GM19324 (cell line): ENCODE results near the gene PRR5.
"Not testable (repeated sequence)": the region's sequence is repeated elsewhere in the genome, so short reads cannot be mapped to it uniquely, and the experiment has no call there.

Experiments used
- ATAC-seq: cut with Tn5 transposase; IDR thresholded peaks from one replicate; pipeline ENCODE4 v1.9.1; 2021; ENCODE audit warnings: mild to moderate bottlenecking, moderate library complexity; ENCODE audit not compliant: unreplicated experiment, low FRiP score

The PRR5 gene

DNA sequence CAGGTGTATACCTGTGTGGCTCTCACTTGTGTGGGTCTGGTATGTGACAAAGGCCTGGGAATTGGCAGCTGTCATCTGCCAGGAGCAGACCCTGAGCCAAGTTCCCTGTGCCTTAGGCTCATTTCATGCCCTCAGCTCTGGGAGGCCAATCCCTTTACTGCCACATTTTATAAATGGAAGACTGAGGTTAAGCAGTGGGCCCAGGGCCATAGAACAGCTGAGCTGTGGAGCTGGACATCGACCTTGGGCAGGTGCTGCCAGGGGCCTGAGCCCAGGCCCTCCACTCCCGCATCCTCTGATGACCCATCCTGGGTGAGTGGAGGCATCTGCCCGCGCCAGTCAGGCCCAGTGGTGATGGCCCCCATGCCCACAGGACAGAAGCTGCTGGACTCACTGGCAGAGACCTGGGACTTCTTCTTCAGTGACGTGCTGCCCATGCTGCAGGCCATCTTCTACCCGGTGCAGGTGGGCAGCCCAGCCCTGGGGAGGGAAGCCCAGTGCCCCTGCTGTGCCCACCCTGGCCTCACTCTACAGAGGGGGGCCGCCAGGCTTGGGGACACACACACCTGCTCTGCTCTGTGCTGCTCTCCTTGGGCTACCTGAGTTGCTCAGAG, 29.5 kb downstream of the PRR5 start:
- ATAC-seq: no peak

DNA sequence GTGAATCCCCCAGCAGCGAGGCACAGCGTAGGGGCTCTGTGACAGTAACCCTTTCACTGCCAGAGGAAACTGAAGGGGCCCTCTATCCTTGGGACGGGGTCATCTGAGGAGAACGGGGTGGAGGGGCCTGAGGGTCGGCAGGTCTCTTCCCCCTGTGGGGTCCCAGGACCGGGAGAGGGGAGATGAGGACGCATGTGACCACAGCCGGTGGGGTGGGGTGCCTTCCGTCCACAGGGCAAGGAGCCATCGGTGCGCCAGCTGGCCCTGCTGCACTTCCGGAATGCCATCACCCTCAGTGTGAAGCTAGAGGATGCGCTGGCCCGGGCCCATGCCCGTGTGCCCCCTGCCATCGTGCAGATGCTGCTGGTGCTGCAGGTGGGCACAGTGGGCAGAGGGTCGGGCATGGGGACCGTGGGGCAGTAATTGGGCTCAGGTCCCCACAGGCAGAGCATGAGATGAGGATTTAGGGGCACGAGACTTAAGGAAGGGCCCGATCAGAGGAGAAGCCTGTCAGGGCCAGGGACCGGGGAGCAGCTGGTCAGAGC, 30.1 kb downstream of the PRR5 start:
- no peak for ATAC-seq

DNA sequence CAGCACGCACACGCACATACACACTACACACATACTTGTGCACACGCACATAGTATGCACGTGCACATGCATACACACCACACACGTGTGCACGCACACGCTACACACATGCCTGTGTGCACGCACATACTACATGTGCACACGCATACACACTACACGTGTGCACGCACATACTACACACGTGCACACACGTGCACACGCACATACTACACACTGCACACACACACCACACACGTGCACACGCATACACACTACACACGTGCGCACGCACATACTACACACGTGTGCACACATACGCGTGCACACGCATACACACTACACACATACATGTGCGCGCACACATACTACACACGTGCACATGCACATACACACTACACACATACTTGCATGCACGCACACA, 30.7 kb downstream of the PRR5 start:
- ATAC-seq: no peak

DNA sequence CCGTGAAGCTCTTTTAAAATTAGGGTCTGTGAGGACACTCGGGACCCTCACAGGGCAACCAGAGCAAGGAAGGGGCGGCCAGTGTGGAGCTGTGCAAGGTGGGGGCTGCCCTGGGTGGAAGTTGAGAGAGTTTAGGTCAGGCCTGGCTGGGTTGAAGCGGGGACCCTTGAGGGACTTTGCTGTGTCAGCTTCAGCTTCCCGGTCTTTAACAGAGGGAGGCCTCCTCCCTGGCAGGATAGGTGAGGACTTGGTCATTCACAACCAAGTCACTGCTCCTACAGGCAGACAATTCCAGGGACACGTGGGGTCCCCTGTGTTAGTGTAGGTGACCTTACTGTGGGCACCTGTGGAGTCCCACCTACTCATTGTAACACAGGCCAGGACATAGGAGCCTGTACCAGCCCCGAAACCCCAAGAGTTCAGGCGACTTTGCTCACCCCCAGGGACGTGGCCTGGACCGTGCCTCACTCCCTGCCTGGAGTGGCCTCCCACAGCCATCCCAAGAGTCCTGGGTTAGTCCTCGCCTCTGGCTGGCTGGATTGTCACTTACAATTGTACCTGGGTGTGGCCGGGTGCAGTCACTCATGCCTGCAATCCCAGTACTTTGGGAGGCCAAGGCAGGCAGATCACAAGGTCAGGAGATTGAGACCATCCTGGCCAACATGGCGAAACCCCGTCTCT, 31.6 kb downstream of the PRR5 start:
- no peak for ATAC-seq

DNA sequence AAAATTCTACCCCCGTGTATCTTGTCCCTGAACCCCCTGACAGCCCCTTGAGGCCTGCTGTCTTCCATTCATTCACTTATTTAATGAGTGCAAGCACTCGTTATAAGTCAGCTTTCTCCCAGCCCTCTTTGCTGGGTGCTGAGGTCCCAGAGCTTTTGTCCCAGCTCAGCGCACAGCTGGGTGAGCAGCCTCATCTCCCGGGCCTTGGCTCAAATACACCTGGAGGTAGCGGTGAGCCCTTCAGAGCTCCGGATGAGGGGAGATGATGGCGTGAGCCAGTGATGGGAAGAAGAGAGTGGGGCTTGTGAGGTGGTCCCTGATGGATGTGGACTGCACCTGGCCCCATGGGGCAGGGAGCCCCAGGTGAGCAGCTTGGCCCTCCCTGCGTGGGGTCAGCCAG, 32.3 kb downstream of the PRR5 start:
- ATAC-seq: no peak

DNA sequence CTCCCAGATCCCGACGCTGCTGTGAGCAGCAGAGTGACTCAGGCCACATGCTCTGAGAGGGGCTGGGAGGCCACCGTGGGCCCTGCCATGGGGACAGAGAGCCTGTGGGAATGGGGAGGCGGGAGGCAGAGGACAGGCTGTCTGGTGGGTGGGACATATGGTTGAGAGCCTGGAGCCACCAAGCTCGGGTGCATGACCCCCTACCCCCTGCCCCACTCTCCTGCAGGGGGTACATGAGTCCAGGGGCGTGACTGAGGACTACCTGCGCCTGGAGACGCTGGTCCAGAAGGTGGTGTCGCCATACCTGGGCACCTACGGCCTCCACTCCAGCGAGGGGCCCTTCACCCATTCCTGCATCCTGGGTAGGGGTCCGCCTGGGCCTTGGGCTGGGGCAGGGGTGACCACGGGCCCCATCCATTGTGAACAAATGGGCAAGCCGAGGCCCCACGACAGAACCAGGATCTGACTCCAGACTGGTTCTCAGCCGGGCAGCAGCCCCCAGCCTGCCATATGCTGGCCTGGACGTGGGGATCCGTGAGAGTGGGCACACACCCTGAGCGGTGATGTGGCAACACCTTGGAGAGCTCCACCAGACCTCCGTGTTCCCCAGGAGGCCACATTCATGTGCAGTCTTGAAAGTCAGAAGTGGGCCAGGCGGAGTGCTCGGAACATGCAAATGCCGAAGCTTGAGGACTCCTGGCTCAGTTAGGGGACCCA, 33.0 kb downstream of the PRR5 start:
- ATAC-seq: no peak

DNA sequence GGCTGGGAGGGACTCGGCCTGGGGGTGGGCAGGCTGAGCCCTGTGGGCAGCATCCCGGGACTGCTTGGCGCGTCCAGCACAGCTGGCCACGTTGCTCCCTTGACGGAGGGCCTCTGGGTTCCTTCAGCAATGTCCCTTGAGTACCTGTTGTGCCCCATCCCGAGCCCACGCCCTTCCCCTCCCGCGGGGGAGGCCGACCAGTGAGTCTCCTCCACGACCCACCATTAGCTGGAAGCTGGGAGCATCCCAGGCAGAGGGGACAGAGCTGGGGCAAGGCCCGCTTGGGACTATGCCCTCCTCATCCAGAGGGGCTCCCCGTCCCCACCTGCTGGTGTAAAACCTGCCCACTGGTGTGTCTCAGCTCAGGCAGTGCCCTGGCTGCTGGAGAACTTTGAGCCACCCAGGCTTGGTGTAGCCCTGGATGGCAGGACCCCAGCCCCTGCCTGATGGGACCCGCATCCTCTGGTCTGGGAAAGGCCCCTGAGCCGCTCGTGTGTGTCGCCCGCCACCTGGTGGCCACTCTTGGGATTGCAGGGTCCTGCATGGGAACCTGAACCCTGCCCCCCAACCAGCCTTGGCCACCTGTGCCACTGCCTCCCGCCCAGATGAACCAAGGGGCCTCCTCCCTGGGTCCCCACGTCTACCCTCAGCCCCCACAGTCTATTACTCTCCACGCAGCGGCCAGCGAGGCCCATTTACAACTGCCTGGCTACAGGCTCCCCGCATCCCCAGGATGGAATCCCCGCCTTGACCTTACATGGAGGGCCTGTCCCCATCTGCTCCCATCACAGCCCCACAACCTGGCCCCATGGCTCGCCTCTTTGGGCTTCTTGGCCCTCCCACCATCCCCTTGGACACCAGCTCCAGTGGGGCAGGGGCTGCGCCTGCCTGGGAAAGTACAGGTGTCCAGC, 33.8 kb downstream of the PRR5 start:
- ATAC-seq: no peak

DNA sequence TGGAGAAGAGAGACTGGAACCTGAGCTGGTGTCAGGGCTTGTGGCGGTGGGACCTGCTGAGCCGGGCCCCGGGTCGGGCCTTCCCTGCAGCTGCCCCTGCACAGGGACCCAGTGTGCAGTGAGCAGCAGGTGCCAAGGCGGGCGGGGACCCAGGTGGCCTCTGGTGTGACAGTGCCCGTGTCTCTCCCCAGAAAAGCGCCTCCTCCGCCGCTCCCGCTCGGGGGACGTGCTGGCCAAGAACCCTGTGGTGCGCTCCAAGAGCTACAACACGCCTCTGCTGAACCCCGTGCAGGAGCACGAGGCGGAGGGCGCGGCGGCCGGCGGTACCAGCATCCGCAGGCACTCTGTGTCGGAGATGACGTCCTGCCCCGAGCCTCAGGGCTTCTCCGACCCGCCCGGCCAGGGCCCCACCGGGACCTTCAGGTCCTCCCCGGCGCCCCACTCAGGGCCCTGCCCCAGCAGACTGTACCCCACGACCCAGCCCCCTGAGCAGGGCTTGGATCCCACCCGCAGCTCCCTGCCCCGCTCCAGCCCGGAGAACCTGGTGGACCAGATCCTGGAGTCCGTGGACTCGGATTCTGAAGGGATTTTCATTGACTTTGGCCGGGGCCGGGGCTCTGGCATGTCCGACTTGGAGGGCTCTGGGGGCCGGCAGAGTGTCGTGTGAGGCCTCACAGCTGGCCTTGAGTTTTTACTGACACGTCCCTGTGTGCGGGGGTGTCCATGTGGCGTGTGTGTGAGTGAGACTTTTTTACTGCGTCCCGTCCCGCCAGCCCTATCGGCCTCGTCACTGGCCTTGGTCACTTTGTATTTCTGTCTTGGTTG, 34.8 kb downstream of the PRR5 start:
- ATAC-seq: no peak

DNA sequence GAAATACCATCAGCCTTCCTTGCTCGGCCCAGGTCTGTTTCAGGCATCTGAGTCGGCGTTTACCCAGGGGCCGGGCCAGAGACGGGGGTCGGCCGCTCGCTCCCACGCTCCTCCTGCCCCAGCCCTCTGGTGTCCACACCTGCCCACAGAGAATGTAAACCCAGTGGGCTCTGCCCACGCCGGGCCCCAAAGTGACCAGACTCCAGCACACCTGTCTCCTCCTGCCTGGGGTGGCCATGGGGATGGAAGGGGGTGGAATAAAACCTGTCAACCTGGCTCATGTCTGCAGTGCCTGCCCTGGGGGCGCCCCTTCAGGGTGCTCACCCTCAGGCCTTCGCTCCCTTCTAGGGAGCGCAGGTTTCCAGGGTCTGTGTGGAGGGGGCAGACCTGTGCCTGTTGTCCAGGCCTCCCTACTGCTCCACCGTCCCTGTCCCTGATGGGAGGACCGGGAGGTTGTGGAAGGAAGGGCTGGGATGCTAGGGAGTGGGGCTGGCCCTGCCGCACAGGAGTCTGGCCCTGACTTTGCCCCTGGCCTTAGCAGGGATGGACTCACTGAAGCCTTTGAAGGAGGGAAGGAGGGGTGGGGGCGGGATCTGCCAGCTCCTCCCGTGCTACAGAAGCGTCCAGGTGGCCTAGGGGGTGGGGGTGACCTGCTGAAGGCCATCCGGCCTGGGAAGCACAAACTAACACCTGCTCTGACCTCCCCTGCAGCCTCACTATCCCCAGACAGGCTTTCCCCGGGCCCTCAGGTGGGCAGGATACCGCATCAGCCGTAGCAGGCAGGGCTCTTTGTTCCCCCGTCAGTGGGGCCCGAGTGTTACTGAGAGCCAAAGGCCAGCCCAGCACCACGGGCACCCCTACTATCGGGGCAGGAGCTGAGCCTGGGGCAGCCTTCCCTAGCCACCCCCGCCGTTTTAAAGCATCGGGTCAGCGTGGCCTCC, 35.7 kb downstream of the PRR5 start:
- no peak for ATAC-seq

DNA sequence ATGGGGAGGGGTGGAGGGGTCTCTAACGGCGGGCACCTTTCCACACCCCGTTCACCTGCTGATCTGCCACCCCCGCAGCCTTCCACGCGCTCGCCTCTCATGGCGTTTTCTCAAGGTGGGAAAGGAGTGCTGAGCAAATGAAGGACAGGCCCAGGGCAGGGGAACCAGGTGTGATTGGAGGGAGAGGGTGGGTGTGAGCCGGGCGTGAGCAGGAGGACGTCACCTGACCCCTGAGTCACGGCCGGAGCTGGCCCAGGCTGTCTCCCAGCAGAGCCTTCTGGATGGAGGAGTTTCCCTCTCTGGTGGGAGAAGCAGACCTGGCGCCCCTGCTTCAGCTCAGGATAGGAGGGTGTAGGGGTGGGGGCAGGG, 36.3 kb downstream of the PRR5 start:
- ATAC-seq: no peak

DNA sequence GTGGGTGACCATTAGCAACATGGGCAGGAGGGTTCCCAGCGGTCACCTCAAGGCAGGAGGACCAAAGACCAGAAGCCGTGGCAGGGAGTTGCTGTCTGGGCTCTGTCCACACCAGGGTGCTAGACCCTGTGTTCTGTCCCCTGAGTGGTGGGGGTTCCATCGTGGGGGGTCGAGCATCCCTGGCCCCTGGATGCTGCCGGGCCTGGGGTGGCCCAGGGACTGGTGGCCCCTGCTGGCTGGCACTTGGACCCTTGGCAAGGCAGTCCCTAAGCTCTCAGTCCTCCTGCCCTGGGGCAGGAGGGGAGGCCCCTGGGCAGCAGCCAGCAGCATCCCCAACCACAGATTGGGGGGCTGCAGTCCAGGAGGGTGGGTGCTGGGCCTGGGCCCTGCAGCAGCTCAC, 37.0 kb downstream of the PRR5 start:
- no peak for ATAC-seq

DNA sequence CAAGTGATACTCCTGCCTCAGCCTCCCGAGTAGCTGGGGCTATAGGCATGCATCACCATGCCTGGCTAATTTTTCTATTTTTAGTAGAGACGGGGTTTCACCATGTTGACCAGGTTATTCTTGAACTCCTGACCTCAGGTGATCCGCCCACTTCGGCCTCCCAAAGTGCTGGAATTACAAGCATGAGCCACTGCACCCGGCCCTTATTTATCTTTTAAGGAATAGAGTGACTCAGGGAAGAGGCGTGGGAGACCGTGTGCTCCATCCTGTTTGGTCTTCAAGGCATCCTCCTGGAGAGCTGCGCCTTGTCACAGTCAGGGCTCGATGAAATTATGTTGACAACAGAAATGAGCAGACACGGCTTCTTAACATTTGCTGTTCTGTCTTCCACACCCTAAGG, 37.7 kb downstream of the PRR5 start:
- not testable (repeated sequence) for ATAC-seq

DNA sequence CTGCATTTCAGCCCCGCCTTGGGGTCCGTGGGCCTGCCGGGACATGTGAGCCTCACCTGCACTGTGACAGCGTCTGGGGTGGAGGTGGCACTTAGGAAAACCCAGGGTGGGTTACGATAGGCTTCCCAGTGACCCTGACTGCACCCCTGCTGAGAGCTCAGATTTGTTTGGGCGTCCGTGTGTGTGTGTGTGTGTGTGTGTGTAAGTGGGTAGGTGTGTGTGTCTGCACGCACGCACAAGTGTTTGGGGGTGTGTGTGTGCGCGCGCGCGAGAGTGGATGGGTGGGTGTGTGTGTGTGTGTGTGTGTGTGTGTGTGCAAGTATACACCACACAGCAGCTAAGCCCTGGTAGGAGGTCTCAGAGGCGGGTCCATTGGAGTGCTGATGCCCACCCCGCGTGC, 38.3 kb downstream of the PRR5 start:
- no peak for ATAC-seq

DNA sequence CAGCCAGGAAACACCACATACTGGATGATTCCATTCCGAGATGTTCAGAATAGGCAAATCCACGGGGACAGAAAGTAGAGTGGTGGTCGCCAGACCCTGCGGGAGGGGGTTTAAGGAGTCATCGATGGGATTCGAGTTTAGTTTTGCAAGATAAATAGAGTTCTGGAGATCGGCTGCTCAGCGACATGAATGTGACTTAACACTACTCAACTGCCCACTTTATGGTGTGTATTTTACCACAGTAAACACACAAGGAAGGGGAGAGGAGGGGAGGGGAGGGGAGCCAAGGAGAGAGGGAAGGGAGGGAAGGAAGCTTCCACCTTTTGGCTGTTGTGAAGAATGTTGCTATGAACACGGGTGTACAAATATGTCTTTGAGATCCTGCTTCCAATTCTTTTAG, 39.9 kb downstream of the PRR5 start:
- no peak for ATAC-seq

DNA sequence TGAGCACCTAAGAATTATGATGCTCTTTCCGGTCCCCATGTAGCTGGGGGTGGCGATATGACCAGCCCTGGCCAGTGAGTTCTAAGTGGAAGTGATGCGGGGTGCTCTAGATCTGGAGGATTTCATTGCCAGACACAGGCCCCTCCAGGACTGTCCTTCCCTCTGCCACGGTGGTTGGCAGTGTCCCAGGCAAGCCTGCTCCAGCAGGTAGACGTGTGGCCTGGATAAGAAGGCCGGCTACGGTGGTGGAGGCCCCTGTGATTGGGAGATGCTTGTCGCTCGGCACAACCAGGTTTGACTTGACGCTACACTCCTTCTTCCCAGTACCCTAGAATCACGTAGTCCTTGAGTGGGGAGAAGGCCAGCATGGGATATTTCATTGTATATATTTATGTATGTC, 41.2 kb downstream of the PRR5 start:
- ATAC-seq: no peak

DNA sequence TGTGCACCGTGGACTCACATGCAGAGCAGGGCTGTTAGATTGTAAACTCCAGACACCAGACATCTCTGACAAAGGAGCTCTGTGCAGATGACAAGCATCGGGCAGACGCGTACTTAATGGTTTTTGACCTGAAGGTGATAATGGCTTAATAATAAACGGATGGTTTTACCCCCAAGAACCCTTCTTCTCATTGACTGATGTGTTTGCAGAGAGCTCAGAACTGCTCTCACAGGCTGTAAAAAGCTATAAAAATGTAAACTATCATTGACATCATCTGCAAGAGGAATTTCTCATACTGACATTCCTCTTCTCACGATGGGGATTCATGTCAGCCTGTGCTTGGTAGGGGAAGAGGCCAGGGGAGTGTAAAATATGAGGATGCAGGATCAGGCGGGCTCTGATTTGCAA, 41.8 kb downstream of the PRR5 start:
- ATAC-seq: no peak

DNA sequence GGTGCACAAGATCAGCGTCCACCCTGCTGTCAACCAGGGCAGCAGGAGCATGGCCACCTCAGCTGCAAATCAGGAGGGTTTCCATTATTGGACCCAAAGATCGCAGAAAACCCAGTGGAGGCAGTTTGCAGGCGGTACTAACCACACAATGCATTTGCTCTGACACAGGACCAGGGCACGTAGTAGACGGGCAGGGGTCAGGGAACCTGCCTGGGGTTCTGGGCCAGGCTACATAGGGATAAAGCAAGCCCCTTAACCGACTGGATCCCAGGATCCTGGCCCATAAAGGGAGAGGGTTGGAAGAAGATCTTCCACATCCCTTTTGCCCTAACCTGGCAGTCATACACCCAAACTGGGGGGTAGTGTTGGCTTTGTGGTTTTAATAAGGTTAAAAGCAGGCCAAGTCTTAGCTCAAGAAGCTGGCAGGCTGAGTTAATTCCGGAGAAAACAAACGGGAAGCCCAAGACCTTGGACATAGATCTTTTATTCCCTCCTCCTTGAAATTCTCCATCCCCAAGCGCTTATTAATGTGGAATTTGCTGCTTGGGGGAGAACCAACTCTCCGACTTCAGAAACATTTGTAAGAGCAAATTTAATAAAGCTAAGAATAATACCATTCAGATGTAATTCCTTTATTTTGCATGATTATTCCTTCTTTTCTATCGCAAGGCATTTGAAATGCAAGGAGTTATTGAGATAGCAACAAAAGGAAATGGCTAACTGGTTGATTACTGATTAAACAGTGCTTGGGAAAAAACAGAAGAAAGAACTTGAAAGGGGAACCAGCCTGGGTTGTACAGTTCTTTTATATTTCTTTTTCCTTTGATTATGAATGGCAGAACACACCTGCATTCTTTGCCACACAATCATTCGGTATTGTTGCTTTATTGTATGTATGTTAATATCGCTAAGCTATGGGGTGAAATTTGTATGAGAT, 44.1 kb downstream of the PRR5 start:
- no peak for ATAC-seq

DNA sequence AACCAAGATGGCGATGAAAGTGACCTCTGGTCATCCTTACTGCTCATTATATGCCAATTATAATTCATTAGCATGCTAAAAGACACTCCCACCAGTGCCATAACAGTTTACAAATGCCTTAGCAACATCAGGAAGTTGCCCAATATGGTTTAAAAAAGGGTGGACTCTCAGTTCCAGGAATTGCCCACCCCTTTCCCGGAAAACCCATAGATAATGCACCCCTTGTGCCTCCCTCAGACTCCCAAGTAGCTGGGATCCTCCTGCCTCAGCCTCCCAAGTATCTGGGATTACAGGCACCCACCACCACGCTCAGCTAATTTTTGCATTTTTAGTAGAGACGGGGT, 45.8 kb downstream of the PRR5 start:
- ATAC-seq: not testable (repeated sequence)
